ENCODE data around the gene GTF2H2C. TPM values are rescaled to one million over a fixed set of nuclear protein-coding genes. Genes with fewer than 3 reads are reported as not detected.
A peak's percentile ranks its signal among the peaks of the same experiment; 100 is the strongest.

GTF2H2C gene
- total and polyA plus RNA-seq, 2 experiments from 2014 or later, result 24.8 to 51.9 TPM

DNA sequence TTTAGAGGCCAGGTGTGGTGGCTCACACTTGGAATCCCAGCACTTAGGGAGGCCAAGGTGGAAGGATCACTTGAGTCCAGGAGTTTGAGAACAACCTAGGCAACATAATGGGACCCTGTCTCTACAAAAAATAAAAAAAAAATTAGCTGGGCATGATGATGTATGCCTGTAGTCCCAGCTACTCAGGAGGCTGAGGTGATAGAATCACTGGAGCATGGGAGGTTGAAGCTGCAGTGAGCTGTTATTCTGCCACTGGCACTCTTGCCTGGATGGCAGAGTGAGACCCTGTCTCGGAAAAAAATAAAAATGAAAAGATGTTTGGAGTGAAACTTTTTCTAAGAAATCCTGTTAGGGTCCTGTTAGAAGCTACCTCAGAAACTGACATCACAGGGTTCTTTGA is 43.2 kb upstream of the GTF2H2C start:
- no peak overlapping the region for H3K4me3 ChIP-seq
- no peak overlapping the region for H2AFZ ChIP-seq
- no peak for DNase-seq (ENCODE audit: low spot score)
- TF ChIP-seq EZH2phosphoT487 (IDR thresholded peaks at IDR 0.05; ENCODE audit: low read depth, severe bottlenecking, unreplicated experiment) (no peak), EZH2 (IDR thresholded peaks at IDR 0.05; ENCODE audit: borderline replicate concordance) (no peak)
- TF ChIP-seq, protein P1, sequence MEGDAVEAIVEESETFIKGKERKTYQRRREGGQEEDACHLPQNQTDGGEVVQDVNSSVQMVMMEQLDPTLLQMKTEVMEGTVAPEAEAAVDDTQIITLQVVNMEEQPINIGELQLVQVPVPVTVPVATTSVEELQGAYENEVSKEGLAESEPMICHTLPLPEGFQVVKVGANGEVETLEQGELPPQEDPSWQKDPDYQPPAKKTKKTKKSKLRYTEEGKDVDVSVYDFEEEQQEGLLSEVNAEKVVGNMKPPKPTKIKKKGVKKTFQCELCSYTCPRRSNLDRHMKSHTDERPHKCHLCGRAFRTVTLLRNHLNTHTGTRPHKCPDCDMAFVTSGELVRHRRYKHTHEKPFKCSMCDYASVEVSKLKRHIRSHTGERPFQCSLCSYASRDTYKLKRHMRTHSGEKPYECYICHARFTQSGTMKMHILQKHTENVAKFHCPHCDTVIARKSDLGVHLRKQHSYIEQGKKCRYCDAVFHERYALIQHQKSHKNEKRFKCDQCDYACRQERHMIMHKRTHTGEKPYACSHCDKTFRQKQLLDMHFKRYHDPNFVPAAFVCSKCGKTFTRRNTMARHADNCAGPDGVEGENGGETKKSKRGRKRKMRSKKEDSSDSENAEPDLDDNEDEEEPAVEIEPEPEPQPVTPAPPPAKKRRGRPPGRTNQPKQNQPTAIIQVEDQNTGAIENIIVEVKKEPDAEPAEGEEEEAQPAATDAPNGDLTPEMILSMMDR (IDR thresholded peaks at IDR 0.05; ENCODE audit: poor library complexity), result no peak
- peak overlapping the region; percentile 7 for H3K4me2 ChIP-seq
- peaks cover 30% of the 10 kb centered on the region for H3K79me2 ChIP-seq
- no peaks in the 10 kb centered on the region for H4K20me1 ChIP-seq (ENCODE audit: insufficient read depth, poor library complexity, severe bottlenecking)
- peaks cover 47% of the 10 kb centered on the region for H3K4me1 ChIP-seq (ENCODE audit: insufficient read depth)
- 96% methylated on average over 1 of the region's 1 CpG for WGBS (ENCODE audit: low lambda C conversion rate, missing lambda C conversion rate)
- no peaks in the 10 kb centered on the region for H3K9me2 ChIP-seq (replicated peaks; ENCODE audit: insufficient read depth)
- H3K9me3 ChIP-seq (ENCODE audit: low read depth), result no peaks in the 10 kb centered on the region
- H3K27ac ChIP-seq, result peak overlapping the region; percentile 95
- no peaks in the 10 kb centered on the region for H3K36me3 ChIP-seq (replicated peaks; ENCODE audit: insufficient read depth, low read depth)
- H3K27me3 ChIP-seq, result no peaks in the 10 kb centered on the region

DNA sequence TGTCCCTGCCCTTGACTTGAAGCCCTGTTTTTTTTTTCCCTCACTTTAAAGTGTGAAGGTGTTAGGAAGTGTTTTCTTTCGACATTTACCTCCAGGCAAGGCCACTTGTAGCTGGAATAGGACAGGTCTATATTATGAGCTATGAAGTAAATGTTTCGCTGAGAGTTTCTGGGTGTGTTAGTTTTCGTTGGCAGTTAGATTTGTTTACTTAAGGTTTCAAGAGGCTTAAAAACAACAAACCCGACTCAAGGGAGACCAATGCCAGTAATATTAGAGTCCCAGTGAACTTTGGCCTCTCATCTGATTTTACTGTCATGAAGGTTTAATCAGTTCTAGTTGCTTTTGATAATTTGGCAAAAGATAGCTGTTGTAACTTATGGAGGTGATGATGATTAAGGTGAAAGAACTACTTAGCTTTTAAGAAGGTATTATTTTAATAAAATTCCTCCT is 42.2 kb upstream of the GTF2H2C start:
- Histone ChIP-seq H2AFZ (no peak overlapping the region), H3K27ac (peak overlapping the region; percentile 95), H3K4me3 (no peak overlapping the region), H3K9me3 (ENCODE audit: low read depth) (no peaks in the 10 kb centered on the region), H3K27me3 (no peaks in the 10 kb centered on the region), H3K79me2 (peaks cover 32% of the 10 kb centered on the region), H4K20me1 (ENCODE audit: insufficient read depth, poor library complexity, severe bottlenecking) (no peaks in the 10 kb centered on the region), H3K4me1 (ENCODE audit: insufficient read depth) (peaks cover 46% of the 10 kb centered on the region), H3K36me3 (replicated peaks; ENCODE audit: insufficient read depth, low read depth) (no peaks in the 10 kb centered on the region), H3K4me2 (peak overlapping the region; percentile 43), H3K9me2 (replicated peaks; ENCODE audit: insufficient read depth) (no peaks in the 10 kb centered on the region)
- TF ChIP-seq EZH2phosphoT487 (IDR thresholded peaks at IDR 0.05; ENCODE audit: low read depth, severe bottlenecking, unreplicated experiment), result no peak
- TF ChIP-seq, protein P1 (IDR thresholded peaks at IDR 0.05; ENCODE audit: poor library complexity), result no peak
- no peak for TF ChIP-seq EZH2 (IDR thresholded peaks at IDR 0.05; ENCODE audit: borderline replicate concordance)
- WGBS (ENCODE audit: low lambda C conversion rate, missing lambda C conversion rate), result 16% methylated on average over 4 of the region's 4 CpGs
- peak; percentile 69 for DNase-seq (ENCODE audit: low spot score)

DNA sequence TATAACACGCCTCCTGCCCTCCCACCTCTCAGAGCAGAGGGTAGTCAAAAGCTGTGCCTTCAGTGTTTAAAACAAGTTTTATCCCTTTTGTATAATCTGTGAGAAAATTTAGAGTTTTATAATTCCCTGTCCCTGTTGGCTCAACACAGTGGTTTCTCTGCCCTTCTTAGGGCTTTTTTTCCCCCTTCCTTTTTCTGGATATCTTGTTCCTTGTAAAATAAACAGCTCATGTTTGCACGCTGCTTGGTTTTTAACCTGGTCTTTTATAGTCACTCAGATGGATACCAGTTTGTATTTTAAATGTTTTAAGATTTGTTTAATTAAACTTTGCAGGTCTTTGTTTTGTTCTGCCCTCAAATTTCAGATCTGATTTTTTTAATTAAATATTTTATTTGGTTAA is 40.7 kb upstream of the GTF2H2C start:
- peaks cover 36% of the 10 kb centered on the region for H3K4me1 ChIP-seq (ENCODE audit: insufficient read depth)
- 50% methylated on average over 2 of the region's 2 CpGs for WGBS (ENCODE audit: low lambda C conversion rate, missing lambda C conversion rate)
- no peak overlapping the region for H2AFZ ChIP-seq

More for the DNA sequence above, 40.7 kb upstream of the GTF2H2C start:
- no peaks in the 10 kb centered on the region for H3K9me2 ChIP-seq (replicated peaks; ENCODE audit: insufficient read depth)
- H3K27me3 ChIP-seq, result no peaks in the 10 kb centered on the region
- peak overlapping the region; percentile 43 for H3K4me2 ChIP-seq
- H3K4me3 ChIP-seq, result no peak overlapping the region
- no peak for DNase-seq (ENCODE audit: low spot score)
- H3K9me3 ChIP-seq (ENCODE audit: low read depth), result no peaks in the 10 kb centered on the region
- peak overlapping the region; percentile 95 for H3K27ac ChIP-seq
- peaks cover 45% of the 10 kb centered on the region for H3K79me2 ChIP-seq
- TF ChIP-seq, protein P1 (IDR thresholded peaks at IDR 0.05; ENCODE audit: poor library complexity), result no peak
- TF ChIP-seq EZH2 (IDR thresholded peaks at IDR 0.05; ENCODE audit: borderline replicate concordance) (no peak), EZH2phosphoT487 (IDR thresholded peaks at IDR 0.05; ENCODE audit: low read depth, severe bottlenecking, unreplicated experiment) (no peak)
- no peaks in the 10 kb centered on the region for H4K20me1 ChIP-seq (ENCODE audit: insufficient read depth, poor library complexity, severe bottlenecking)
- H3K36me3 ChIP-seq (replicated peaks; ENCODE audit: insufficient read depth, low read depth), result no peaks in the 10 kb centered on the region

All from hepatocyte (in vitro differentiated cells).